Fibroblast of upper back skin (primary cell): ENCODE data around the gene SLC9A9.

ENCODE experiments used
- DNase-seq: peaks from one replicate; pipeline ENCODE4 v3.0.0-alpha.2; 2013

The SLC9A9 gene

DNA sequence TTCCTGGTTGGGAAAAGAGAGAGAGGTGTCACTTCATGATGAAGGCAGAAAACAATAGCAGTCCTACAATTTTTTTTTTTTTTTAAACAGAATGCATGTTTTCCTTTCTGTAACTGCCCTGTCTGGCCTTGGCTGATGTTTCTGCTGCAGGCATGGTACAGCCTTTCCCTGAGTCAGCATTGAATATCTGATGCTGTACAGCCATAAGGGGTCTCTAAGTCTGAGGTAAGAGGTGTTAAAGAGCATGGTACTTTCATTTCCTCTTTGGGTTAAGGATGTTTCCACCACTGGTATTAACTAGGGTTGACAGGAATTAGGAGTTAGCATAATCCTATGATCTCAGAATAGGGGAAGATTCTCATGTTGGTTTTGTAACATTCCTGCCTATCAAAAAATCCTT is 581.3 kb downstream of the SLC9A9 start:
- DNase-seq = no peak

DNA sequence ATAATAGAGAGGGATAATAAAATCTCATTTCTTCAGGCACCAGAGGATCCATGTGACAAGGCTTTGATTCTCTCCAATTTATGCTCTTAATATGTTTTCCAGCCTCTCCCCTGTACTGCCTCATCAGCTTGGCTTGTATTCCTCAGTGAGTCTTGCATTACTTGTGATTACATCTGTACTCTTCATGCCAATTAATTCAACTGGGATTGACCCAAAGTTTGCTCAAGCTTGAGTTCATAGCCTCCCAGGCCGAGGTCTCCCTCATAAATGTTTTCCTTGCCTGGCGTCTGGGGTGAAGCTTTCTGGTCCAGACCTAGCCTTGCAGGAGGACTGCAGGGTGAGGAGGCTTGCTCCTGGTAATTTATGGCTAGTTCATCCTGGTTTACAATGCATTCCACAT is 581.8 kb downstream of the SLC9A9 start:
- DNase-seq = peak; percentile 29

DNA sequence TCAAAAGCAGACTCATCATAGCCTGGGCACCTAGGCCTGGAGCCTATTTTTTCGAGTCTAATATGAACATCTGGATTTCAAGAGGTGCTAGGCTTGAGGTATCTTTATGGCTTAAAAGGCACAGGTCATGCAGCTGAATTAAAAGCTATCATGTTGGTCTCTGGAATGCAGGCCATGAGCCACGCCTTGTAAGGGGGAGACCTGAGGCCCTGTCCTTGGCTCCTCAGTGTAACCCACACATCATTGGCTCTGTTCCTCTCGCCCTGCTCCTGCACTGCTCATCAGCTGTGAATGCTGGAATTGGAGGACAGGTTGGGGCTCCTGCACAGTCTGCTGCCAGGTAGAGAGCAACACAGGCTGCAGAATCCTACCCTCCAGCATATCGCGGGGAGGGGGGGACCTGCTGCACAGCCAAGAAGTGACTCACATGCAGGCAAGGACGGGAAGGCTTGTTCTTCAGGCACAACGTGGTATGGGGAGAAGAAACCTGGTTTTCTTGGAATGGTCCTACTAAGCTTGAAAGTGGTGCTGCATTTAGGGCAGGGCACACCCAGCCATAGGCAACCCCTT is 582.7 kb downstream of the SLC9A9 start:
- DNase-seq = no peak

DNA sequence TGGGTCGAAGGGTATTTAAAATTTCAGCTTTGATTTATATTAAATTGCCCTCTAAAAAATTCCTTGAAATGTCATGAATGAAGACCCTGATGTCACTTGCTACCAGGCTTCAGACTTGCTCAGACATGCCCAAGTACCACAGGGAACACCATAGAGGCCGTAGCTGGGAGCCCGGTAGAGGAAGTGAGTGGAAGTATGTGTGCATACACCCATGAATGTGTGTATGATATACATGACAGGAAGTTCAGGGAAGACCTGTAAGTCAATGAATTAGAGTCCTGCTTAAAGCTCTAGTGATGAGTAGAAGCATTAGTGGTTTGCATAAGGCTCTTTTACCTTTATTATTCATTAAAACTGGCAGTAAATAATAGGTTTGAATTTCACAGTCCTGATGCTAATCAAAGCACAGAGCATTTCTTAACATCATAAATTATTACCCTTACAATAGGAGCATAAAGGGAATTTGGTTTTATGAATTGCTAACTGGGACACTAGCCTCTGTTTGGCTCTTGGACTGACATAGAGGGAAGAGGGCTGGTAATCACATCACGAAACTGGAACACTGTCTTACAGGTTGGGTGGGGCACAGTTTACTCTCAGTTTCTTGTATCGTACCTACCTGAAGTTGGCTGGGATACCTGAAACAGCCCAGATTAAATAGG is 584.3 kb downstream of the SLC9A9 start:
- DNase-seq = no peak

DNA sequence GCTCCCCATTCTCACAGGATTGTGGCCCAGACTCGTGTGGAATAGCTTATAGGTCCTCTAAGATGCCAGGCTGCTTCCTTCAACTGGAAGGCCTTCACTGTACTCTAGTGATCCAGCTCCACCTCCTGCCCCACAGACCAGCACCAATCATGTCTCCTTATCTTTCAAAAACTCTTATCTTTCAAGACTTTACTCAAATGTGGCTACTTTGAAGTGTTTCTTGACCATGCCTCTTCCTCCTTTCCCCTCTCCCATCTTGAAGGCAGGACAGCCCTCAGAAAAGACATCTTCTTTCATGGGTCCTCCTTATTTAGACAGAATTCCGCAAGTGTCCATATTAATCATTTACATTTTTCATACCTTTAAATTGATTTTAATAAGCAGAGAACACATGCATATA is 586.4 kb downstream of the SLC9A9 start:
- no peak for DNase-seq

DNA sequence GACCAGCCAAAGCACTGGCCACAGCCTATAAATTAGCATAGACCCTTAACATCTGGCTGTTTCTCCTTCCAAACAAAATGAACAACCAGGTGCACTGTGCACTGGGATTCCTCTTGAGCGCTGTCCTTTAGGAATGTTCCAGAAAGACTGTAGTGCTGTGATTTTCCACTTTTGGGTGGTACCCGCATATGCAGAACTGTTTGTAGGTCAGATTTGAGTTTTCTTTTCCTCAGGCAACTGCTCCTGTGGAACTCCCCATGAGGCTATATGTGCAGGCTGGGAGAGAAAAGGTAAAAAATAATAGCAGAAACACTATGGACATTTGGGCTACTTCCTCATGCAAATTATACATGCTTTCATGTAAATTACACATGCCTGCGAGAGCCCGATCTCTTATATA is 589.6 kb downstream of the SLC9A9 start:
- DNase-seq = no peak

DNA sequence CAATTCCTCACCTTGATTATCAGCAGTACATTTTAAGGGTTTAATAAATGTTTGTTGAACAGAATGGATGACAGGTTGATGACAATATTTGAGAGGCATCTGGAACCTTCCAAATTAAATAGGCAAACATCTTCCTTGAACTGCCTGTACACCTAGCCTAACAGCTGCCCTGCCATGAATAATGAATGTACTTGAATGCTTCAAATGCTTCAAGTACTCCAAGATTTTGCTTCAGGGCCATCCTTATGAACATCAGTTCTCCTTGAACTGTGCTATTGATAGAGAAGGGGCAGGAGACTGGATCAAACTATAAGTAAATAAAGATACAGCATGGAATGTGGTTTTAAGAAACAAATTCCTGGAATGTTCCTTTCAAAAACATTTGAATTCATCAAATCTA is 591.9 kb downstream of the SLC9A9 start:
- no peak for DNase-seq

DNA sequence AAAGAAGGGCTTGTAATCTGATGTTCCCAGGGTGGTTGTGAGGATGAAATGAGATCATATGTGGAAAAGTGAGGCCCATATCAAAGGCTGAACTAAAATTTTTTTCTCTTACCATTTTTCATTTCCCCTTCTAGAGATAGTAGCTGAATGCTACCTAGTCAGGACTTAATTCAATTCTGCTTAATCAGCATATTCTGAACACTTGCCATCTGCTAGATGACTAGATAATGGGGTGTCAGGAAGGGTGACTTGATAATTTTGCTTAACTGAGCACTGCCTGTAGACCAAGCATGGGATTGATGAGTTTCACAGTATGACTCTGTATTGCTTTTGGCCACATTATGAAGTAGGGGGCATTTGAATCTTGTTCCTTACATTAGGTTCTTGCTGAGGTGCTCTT is 592.5 kb downstream of the SLC9A9 start:
- no peak for DNase-seq

DNA sequence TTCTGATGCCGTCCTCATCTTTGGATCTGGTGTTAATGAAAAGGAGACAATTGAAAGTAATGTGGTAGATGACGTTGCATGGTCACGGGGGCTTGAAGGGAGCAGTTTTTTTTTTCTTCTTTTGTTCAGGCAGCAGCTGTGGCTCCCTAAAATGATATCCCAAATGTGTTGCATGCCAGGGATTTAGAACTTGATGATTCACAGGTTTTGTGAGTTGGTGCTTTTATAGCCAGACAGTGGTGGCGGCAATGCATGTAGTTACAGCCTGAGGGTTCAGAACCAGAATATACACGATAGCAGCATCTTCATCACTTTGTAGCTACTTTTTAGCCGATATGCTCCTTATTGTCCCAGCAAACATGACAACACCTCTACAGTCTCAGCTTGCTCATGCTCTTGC is 595.3 kb downstream of the SLC9A9 start:
- DNase-seq = peak; percentile 47

DNA sequence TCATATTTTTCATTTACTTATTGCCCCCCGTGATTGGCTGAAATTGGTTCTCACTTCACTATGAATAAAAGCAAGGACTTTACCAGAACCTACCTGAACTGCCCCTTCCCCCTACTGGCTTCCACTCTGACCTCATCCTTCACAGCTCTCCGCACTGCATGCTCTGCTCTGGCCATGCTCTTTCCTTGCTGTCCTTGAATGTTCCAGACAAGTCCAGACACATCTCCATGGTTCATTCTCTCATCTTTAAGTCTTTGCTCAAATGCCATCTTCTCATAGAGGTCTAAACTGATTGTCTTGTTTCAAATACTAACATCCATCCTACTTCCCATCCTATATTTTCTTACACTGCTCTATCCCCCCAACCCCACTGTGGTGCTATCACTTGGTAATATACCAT is 599.3 kb downstream of the SLC9A9 start:
- DNase-seq = no peak

DNA sequence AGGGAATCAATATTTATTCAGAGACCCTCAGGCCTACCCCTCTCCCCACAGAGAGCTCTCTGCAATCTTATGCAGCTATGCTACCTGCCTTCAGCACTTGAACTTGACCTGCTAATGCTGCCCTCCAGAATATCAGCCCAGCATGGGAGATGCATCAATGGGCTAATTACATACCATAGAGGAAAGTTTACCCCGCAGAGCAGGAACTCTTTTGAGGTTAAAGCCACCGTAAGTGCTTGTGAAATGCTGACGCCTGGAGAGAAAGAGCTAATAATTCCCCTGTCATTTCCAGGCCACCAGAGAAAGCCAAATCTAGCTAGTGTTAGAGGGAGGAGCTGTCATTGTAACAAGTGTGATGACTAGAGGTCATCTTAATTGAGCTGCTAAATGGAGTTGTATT is 601.2 kb downstream of the SLC9A9 start:
- DNase-seq = no peak

DNA sequence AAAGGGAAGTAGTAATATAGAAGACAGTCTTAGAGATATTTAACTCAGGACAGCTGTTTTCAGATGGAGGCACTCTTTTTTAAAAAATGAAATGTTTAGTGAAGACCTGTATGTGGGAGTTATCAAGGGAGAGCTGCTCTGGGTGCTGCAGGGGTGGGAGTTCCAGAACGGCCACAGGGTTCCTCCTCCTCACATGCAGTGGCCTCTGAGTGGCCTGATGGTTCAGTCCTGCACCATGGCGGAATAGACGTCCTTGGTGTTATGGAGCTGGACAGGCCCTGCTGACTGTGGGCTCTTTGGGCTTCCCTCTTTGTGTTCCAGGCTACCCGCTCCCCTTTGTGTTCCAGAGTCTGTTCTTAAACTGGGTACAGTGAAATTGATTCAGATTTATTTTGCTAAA is 602.6 kb downstream of the SLC9A9 start:
- no peak for DNase-seq

DNA sequence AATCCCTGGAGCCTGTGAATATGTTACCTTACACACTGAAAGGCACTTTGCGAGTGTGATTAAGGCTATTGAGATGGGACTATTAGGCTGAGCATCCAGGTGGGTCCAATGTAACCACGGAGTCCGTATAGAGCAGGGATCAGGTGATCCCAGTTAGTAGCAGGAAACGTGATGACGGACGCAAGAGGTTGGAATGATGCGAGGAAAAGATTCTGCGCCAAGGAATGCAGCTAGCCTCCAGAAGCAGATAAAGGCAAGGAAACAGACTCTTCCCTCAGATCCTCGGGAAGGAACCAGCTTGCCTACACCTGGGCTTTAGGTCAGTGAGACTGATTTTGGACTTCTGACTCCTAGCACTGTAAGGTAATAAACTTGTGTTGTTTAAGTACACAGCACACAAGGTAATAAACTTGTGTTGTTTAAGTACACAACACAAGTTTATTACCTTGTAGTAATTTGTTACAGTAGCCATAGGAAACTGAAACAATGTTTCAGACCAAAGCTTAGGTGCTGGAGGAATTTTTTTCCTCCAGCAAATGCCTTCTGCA is 603.7 kb downstream of the SLC9A9 start:
- no peak for DNase-seq

DNA sequence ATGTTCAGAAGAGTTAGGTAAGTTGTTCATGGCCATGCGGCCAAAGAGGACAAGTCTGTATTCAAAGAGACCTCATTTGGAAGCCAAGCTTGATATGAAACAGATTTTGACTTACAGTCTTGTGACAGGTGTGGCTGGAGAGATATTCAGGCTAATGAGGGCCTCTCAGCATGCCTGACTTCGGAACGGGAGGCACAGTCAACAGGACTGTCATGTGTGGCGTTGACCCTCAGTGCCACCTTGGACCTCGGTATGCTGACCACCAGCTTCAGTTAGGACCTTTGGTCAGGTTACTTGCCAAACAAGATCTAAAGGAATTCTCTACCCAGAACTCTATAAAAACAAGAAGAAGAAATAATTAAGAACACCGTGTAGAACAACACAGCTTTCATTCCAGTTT is 604.6 kb downstream of the SLC9A9 start:
- no peak for DNase-seq

DNA sequence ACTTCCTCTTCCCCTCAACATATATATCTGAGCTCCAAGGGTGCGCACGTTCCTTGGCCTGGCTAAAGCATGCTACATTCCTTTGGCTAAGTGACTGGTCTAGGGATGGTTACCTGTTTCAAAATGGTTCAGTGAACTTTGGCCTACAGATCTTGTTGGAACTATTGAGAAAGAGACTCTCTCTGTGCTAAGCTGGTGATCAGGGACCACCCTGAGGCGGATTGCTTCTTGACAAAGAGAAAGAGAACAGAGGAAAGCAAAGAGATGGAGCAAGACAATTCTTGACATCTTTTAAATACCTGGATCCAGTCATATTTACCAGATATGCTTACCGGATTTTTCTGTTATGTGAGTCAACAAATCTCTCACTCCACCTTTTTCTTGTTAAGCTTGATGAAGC is 605.6 kb downstream of the SLC9A9 start:
- no peak for DNase-seq

DNA sequence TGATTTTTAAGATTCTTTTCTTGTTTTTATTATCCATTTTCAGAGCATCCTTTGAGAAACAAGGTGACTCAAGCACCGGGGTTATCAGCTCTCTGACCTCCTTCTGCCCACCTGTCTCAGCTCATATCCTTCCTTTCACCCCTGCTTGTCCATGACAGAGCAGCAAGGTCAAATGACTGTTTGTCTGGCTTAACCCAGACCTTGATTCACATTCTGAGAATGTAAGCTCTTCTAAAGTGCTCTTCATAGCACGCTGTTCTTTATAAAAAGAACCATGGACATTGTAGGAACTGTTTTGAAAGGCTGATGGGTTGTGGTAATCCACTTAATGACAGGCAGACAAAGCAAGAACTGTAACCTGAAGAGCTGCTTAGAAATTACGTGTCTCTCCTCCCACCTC is 606.2 kb downstream of the SLC9A9 start:
- no peak for DNase-seq

DNA sequence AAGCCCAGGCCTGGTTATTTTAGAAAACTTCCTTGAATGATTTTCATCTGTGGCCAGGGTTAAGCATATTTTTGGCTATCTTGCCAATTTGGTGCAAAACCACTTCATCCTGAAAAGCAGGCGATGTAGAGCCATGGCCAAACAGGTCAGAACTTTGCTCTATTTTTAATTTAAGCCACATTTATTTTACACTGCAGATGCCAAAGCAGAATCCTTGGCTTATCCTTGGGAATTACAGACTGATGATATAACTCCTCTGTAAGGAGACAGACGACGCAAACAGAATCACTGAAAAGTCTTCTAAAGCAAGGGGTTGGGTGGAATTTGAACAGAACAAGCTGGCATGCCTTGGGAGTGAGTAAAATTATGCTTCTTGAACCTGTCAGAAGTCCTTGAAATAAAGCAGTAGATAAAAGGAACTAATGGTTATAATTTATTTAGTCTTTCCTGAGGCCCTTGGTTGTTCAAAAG is 606.8 kb downstream of the SLC9A9 start:
- peak; percentile 68 for DNase-seq

DNA sequence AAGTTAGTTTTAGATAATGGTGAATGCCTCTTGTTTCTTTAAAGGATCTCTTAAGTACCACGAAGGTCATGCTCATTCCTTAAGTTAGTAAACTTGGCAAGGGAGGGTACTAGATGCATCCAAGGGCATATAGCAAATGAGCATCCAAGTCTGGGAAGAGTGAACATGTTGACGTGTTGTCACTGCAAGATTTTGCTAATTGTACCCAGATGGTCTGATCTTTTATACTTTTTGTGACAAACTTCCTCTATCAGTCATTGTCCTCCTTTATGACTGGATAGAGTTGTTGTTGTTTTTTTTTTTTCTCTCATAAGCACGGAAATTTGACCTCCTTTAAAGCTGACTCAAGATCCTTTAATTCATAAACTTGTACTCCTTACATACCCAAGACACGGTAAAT is 607.4 kb downstream of the SLC9A9 start:
- no peak for DNase-seq

DNA sequence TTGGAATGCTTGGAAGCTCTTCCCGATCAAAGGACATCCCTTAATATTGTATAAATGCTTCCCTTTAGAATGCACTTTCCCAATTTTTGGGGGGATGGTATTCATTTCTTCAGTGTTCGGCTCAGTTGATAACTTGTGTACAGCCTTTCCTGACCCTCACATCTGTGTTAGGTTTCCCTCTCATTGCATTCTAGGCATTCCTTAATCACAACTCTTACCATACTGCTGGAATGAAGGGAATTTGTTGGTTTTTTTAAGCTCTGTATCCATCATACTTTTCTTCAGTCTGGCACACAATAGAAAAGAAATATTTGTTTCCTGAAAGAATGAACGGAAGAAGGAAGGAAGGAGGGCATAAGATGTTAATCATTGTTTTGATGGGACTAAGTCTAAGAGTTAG is 609.2 kb downstream of the SLC9A9 start:
- DNase-seq = peak; percentile 84

DNA sequence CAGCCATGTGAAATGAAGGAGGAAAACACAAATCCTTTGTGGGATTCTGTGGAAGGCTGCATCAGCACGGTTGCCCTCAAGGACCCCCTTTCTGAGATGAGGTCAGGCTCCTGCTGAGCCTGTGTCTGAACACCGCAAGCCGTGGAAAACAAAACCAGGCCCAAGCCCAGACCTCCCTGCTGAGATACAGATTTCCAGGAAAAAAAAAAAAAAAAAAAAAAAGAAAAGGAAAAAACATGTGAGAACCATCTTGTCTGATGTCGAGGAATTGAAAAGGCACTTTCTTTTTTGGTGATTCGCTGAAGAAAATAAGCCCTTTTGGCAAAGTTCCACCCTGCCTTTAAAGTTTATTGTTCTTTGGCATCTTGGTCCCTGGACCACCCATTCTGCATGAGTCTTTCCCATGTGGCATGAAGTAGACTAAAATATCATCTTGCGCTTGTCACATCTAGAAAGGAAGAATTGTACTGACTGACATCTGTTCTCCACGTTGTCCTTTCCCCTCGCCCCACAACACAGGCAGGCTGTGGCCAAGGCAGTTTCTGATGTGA is 611.1 kb downstream of the SLC9A9 start:
- peak; percentile 75 for DNase-seq

DNA sequence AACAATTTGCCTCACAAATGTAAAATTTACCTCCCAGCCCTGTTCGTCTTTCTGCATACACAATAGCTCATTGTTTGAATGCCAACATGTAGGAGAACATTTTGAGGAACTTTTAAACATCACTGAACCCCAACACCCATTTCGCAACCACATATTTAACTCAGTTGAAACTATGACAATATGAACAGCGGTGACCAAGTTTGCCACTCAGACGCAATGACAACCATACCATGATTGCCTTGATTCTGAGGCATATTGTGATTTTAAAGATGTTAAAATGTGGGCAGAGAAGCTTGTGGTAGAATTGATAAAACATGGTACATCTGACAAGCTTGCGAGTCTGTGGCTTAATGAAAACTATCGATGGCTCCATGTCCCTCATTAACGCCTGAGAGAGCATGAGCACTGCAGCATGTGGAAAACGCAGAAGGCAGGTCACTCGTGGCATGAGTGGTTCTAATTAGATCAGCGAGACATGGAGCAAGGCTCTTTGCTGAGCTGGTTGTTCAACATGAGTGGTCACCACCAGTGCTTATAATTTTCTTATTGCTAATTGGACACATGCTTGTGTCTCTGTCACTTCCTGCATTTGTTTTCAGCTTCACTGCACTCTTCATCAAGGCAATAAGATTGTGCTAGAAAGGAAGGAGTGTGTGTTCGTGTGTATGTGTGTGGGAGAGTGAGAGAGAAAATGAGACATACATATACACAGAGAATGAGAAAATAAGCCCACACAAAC is 611.9 kb downstream of the SLC9A9 start:
- DNase-seq = no peak

DNA sequence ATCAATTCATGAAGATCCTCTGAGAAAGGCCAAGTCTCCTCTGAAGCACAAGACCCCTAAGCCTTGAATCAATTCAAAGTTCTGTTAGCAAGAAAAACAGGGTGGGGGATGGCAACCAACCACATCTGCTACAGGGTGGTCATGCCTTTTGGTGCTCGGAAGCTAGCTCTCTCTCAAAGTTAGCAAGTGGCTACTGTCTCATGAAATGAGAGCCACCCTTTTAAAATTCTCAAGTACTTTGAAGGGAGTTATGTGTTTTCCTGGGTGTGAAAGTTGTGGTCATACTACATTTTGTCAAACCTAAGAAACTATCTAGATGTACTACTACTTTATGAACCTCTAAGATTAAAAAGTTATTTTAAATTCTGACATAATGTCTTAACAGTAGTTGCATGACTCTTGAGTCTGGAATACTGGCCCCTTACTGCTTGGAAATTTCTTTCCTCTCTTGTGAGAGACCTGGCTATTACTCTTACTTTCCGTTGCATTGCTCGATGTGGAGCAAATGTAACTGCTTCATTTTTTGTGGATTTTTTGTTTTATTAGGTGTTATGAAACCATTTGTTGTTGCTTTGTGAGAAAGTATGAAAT is 612.6 kb downstream of the SLC9A9 start:
- no peak for DNase-seq

DNA sequence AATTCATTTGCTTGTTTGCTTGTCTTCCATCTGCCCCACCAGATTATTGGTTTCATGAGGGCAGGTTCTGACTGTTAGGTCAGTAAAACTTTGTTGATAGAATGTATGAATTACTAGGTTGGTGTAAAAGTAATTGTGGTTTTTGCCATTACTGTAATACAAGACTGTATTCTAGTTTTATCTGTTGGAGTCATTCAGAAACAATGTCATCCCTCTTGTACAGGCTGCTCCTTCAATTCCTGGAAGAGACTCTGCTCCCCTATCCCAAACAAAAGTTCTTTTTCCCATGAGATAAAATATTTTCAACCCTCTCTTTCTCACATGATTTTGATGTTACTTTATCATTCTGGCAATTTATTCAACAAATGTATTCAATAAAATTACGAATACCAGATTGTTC is 613.7 kb downstream of the SLC9A9 start:
- peak; percentile 36 for DNase-seq
